IMR-90 (cell line): ENCODE measurements around the gene TMEM120A.

Experiments
- BHLHE40 ChIP-seq: fragments of 150-350 bp; IDR thresholded peaks from 2 replicates; pipeline ENCODE4 v1.6.1; 2016; ENCODE audit warnings: mild to moderate bottlenecking, low read depth, low read length
- CEBPB ChIP-seq: IDR thresholded peaks from 2 replicates; pipeline ENCODE4 v1.6.1; 2012; ENCODE audit warnings: low read depth, low read length, improper control_type of control experiment
- CTCF ChIP-seq: conservative IDR thresholded peaks from 2 replicates; pipeline ENCODE4 v1.5.1; 2012; ENCODE audit warnings: mild to moderate bottlenecking, low read depth, low read length, improper control_type of control experiment
- MAFK ChIP-seq: IDR thresholded peaks from 2 replicates; pipeline ENCODE4 v1.6.1; 2012; ENCODE audit warnings: low read depth, low read length, improper control_type of control experiment
- MXI1 ChIP-seq: IDR thresholded peaks from 2 replicates; pipeline ENCODE4 v1.6.1; 2012; ENCODE audit warnings: low read depth, mild to moderate bottlenecking, low read length, moderate library complexity, borderline replicate concordance
- NFE2L2 ChIP-seq: fragments of 150-350 bp; IDR thresholded peaks from 2 replicates; pipeline ENCODE4 v1.6.1; 2016; ENCODE audit warnings: low read depth, mild to moderate bottlenecking, low read length
- POLR2A ChIP-seq: IDR thresholded peaks from 2 replicates; pipeline ENCODE4 v1.6.1; 2012; ENCODE audit warnings: mild to moderate bottlenecking, low read depth, low read length
- RAD21 ChIP-seq: IDR thresholded peaks from 2 replicates; pipeline ENCODE4 v1.6.1; 2012; ENCODE audit warnings: low read length, improper control_type of control experiment
- RCOR1 ChIP-seq: IDR thresholded peaks from 2 replicates; pipeline ENCODE4 v1.6.1; 2012; ENCODE audit warnings: mild to moderate bottlenecking, low read length, improper control_type of control experiment; ENCODE audit not compliant: insufficient replicate concordance
- RFX5 ChIP-seq: IDR thresholded peaks from 2 replicates; pipeline ENCODE4 v1.8.0; 2012; ENCODE audit warnings: low read depth, mild to moderate bottlenecking, low read length, moderate library complexity

DNA sequence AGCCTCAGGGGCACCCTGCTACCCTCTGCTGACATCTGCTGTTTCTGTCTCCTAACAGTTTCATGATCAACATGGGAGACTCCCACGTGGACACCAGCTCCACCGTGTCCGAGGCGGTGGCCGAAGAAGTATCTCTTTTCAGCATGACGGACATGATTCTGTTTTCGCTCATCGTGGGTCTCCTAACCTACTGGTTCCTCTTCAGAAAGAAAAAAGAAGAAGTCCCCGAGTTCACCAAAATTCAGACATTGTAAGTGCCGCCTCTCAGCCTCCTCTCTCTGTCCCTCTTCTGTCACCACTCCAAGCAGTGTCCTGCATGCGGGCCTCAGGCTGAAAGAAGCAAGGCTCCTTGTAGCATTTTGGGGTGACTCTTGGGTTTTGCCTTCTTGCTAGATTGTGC lies 40.5 kb downstream of the TMEM120A start:
- TF ChIP-seq POLR2A = no peak
- no peak for TF ChIP-seq CEBPB
- no peak for TF ChIP-seq CTCF
- no peak for TF ChIP-seq MXI1
- TF ChIP-seq RCOR1 = no peak
- TF ChIP-seq BHLHE40 = no peak
- TF ChIP-seq RFX5 = no peak
- no peak for TF ChIP-seq NFE2L2
- no peak for TF ChIP-seq RAD21
- TF ChIP-seq MAFK = no peak
